Frontal cortex (tissue), 4 donors: Measurements from ENCODE around the gene CRACR2B. TPM values are rescaled to one million over a fixed set of nuclear protein-coding genes. Genes with fewer than 3 reads are reported as not detected.

Source experiments
- DNase-seq, 2 donors: peaks; one replicate each; pipeline ENCODE4 v3.0.0; 2012; ENCODE audit warnings: low spot score in 2 of 2
- FAIRE-seq: peaks from 2 replicates; lab custom pipeline; 2012; peaks lifted over from hg19 to GRCh38; lab: Jason Lieb, UNC
- total RNA-seq: library from RNA; depleted of rRNA; stranded (reverse); fragments of >200 nt; gene quantifications from one replicate; pipeline ENCODE4 v1.2.3, GENCODE V29; 2014
- donor health status: control.
- donor health status: control.
- donor health status: control.

The CRACR2B gene
- total RNA-seq, 1 donor from 2014 or later, result 0.82 TPM

DNA sequence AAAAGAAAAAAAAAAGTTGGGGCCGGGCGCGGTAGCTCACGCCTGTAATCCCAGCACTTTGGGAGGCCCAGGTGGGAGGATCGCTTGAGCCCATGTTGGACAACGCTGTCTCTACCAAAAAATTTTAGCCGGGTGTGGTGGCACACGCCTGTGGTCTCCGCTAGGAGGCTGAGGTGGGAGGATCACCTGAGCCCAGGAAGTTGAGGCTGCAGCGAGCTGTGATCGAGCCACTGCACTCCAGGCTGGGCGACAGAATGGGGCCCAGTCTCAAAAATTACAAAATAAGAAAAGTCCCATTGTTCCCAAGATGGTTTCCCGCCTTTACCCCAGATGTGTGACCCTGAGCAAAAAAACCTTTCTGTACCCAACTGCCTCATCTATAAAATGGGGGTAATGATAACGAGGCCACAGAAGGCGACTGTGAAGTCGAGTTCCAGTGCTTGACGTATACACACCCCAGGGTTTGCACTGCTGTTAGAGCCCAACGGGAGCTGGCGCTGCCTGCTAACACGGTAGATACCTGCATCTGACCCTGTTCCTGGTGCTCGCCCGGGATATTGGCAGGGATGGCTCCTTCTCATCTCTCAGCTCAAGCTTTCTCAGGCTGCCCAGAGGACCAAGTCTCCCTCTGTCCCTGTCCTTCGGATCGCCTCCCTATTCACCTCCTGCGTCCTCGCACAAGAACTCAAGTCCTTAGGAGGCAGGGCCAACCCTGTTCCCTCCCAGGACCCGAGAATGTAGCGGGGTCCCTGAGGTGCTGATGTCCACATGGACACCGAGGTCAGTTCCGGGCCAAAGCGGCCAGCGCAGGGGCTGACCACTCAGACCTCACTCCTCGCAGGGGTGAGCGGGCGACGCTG is 19.1 kb upstream of the CRACR2B start:
- FAIRE-seq (no peak), DNase-seq (no peak)

DNA sequence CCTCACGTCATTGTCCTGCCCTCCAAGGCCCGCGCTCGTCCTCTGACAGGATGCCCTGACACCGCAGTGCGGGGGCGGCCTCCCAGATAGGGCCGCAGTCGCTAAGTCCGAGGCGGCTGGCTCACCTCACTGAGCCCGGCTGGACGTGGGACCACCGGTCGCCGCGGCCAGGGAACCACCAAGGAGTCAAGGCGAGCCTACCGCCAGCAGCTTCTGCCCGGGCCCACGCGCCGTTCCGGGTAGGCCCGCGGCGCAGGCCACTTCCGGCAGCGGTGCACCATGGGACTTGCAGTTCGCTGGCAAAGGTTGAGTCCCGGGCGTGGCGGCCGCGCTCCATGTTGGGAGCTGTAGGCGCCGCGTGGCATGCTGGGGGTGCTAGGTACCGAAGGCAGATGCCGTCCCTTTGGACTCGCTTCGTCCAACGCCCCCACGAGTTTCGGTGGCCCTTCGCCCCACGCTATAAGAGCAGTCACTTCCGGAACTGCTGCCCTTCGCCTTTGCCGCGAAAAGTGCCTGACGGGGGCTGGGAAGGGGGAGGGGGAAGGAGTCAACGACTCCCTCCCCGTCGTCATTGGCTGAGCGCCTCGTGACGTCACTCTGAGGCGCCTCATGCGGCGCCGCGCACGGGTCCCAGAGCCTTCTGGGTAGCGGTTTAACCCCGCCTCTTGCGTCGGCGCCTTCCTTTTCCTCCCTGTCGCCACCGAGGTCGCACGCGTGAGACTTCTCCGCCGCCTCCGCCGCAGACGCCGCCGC is 18.3 kb upstream of the CRACR2B start, which contains the start of gene RPLP2:
Gene RPLP2 (plus strand): TSS at position 681 of the 753 bp plus-strand sequence. CDS start 268 bp downstream, outside the sequence.
- DNase-seq (peak; percentile 99), FAIRE-seq (no peak)

DNA sequence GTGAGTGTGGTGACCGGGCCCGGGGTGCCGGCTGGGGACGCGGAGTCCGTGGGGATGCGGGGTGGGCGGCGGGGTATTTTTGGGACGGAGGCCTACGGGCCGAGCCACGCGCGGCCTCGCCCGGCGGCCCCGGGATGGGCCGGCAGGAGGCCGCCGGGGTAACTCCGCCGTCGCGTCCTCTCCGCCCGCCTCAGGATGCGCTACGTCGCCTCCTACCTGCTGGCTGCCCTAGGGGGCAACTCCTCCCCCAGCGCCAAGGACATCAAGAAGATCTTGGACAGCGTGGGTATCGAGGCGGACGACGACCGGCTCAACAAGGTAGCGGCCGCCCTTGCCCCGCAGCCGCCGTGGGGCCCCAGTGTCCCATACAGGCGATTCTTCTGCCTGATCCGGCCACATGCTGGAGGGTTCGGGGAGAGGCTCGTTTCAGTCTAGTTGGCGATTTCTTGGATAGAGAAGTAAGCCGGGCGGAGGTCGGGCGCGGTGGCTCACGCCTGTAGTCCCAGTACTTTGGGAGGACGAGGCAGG is 17.6 kb upstream of the CRACR2B start:
- DNase-seq (no peak), FAIRE-seq (no peak)

DNA sequence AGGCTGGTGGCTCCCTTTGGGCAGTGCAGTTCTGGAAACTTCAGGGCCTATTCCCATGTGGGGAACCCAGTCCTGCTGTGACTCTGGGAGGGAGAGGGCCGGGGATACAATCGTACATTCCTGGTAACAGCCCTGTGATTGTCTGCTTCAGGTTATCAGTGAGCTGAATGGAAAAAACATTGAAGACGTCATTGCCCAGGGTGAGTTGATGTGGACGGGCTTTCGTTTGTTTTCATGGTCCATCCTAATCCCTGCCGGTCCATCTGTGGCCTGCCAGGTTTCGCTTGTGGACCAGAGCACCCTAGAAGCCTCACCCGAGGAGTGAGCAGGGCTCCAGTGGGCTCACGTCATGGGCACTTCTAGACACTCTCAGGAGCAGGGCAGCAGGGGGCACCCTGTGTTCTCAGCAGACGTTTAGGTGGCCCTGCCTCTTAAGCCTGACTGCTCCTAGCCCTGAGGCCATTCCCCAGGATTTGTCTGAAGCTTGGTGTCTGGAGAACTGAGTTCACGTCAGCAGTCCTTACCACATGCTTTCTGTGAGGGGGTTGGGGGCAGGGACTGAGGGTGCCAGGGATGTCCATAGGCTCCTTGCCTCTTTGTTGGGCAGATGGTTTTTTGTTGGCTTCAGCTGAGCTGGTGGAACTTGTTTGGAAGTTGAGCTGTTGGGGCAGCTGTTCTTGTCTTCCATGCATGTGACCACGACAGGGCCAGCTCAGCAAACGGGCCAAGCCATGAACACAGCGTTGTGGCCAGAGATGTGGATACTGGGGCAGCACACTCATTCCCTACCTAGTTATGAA is 16.1 kb upstream of the CRACR2B start:
- no peak for FAIRE-seq
- no peak for DNase-seq

DNA sequence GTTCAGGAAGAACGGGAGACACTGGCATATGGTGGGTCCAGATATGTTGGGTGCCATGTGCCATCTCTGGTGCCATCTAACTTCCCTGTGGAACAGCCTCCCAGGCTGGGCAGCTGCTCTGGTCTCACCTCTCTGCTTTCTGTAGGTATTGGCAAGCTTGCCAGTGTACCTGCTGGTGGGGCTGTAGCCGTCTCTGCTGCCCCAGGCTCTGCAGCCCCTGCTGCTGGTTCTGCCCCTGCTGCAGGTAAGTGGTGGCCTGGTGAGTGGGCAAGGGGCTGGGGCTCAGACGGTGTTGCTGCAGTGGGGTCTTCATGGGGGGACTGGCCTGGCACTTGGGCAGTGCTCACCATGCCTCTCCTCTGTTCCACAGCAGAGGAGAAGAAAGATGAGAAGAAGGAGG is 15.3 kb upstream of the CRACR2B start:
- FAIRE-seq, result no peak

DNA sequence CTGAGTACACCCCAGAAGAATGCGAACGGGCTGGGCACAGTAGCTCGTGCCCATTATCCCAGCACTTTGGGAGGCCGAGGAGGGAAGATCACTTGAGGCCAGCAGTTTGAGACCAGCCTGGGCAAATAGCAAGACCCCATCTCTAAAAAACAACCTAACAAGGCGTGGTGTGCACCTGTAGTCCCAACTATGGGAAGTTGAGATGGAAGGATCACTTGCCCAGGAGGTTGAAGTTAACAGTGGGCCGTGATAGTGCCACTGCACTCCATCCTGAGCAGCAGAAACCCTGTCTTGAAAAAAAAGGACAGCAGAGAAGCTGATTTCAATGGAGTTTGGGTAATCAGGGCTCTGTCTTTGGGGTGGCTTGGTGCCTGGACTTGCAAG is 14.7 kb upstream of the CRACR2B start:
- no peak for DNase-seq
- no peak for FAIRE-seq

More for the DNA sequence above, 15.3 kb upstream of the CRACR2B start:
- no peak for DNase-seq

DNA sequence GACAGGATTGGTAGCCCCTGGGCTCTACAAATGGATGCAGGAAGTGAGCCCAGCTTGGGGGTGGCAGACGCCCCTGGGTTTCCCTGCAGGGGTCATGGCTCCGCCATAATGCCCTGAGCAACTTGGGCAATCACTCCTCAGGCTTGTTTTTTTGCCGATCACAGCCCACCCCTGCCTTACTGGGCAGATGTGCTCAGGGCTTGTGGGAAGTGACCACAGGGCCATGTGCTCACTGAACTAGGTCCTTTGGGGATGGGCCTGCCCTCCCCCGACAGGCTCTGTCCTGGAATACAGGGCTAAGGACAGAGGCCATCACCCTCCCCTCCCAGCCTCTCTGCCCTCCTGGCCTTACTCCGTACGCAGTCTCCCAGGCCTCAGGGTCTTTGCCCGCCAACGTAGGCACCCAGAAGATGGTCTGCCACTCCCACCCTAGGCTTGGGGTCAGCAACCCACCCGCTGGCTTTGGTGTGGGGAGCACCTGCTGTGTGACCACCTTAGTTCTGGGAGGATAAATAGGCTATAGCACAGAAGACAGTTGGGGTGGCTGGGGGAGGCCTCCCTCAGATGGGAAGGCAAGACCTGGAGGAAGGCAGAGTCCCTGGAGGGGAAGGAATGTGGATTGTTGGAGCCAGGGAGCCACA is 14.1 kb upstream of the CRACR2B start:
- DNase-seq (no peak), FAIRE-seq (no peak)

DNA sequence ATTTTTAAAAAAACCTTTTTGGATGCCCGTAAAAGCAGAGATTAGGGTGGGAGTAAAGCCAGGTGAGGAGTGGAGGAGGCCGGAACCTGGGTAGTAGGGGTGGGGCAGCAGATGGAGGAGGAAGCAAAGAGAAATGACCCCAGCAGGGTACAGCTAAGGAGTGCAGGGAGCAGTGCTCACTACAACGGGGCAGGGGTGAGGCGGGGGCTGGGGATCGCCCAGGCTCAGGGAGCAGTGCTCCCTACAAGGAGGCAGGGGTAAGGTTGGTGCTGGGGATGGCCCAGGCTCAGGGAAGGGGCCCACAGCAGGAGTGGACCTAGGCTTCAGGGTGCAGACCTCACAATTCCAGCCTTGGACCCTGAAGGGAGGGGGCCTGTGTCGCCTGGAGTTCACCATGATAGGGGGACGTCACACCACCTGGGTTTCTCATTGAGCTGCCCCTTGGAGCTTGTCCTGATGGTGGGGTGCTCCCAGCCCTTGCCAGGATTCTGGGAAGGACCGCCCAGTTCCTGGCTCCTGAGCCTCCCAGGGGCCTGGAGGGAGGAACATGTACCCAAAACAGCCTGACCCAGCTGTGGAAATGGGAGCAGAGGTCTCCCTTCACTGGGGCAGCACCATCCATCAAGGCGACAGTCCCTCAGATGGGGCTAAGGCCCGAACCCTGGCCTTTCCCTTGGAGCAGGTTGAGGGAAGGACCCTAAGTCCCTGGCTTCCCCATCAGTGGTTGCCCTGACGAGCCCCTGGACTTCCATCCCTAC is 11.9 kb upstream of the CRACR2B start:
- no peak for DNase-seq
- FAIRE-seq, result no peak

DNA sequence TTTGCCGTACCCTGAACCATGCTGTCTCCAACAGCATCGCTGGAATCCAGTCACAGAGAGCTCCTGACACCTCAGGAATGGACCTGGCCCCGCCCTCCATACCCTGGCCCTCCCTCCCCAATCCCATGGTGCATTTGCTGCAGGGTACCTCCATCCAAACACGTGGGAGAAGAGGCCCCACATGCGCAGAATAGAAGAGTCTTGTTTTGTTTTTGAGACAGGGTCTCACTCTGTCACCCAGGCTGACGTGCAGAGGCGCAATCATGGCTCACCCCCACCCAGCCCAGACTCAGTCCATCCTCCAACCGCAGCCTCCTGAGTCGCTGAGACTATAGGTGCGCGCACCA is 11.3 kb upstream of the CRACR2B start:
- FAIRE-seq, result no peak
- DNase-seq, result no peak

DNA sequence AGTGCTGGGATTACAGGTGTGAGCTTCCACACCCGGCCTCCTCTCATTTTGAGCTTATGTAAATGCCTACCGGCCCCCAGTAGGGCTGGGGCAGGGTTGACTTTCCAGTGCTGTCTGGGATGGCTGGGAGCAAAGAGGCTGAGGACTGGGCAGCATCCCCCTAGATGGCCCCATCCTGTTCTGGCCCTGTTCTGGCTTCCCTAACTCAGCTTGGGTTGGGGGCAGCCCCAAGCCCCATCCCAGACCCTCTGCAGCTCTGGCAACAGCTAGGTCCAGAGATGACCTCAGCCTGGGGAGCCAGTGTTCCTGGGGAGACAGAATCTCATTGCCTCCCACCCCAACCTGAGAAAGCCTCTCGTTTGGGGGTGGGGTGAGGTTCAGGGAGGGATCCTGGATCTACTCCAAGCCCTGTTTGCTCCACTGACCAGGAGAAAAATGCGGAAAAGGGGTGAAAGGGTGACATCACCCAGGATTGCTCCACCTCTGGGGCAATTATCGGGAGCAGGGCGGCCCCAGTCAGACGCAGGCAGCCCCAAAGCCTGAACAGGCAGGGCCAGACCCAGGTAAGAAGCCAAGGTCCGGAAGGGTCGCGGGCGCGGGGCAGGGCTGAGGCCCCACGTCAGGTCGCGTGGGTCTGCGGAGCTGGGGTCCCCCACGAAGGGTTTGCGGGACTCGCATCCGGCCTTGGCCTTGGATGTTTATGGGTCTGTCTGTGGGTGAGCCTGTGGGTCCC is 9.2 kb upstream of the CRACR2B start, which contains the start of gene PNPLA2:
Gene PNPLA2 (plus strand): TSS at position 519 of the 733 bp plus-strand sequence. CDS start 805 bp downstream, outside the sequence.
- DNase-seq, result no peak
- FAIRE-seq, result no peak

DNA sequence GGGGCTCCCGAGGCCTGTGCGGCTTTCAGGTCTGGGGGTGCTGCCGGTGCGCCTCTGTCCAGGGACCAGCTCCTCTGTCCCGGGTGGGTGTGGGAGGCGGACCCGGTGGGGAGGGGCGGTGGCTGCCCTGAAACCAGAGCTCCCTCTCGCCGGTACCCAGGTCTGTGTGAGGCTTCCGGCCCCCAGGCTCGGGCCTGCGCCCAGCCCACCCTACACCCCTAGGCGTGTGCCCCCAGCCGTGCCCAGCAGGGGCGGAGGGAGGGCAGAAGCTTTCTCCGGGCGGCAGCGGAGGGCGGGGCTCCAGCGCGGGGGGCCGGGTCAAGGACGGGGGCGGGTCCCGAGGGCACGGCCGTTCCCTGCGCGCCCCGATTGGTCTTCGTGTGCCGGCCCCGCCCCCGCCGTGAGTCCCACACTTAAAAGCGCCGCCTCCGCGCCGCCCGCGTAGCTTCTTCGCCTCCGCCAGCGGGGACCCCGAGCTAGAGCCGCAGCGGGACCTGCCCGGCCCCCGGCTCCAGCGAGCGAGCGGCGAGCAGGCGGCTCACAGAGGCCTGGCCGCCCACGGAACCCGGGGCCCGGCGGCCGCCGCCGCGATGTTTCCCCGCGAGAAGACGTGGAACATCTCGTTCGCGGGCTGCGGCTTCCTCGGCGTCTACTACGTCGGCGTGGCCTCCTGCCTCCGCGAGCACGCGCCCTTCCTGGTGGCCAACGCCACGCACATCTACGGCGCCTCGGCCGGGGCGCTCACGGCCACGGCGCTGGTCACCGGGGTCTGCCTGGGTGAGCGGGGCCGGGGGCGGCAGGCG is 8.4 kb upstream of the CRACR2B start:
- peak; percentile 97 to 98 for DNase-seq
- no peak for FAIRE-seq

DNA sequence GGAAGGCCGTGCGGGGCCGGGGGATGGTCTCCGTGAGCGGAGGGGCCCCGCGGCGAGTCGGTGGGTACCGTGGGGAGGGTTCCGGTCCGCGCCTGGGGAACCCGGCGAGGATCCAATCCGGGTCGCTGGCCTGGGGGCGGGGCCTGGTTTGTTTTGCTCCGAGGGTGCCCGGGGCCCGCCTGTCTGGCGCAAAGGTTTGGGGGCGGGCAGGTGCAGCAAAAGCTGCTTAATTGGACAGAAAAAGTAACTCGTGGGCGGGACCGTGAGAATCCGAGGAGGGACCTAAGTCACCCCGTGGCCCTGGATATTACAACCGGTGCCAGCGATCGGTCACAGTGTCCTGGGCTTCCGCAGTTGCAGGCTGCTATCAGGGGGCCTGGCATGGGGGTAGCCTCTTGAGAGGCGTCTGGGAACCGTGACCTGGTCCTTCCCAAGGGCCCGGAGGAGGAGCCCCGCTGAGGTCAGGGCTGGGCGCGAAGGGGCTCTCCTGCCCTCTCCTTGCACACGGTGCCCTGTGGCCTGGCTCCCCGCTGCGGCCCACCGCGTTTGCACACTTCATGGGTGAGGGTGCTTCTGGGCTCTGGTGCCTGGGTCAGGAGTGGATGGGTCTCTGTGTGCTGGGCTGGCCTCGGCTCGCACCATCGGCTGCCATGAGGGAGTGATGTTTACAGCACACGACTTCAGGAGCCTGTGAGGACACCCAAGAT is 7.6 kb upstream of the CRACR2B start:
- DNase-seq (peak; percentile 71 to 77), FAIRE-seq (no peak)

DNA sequence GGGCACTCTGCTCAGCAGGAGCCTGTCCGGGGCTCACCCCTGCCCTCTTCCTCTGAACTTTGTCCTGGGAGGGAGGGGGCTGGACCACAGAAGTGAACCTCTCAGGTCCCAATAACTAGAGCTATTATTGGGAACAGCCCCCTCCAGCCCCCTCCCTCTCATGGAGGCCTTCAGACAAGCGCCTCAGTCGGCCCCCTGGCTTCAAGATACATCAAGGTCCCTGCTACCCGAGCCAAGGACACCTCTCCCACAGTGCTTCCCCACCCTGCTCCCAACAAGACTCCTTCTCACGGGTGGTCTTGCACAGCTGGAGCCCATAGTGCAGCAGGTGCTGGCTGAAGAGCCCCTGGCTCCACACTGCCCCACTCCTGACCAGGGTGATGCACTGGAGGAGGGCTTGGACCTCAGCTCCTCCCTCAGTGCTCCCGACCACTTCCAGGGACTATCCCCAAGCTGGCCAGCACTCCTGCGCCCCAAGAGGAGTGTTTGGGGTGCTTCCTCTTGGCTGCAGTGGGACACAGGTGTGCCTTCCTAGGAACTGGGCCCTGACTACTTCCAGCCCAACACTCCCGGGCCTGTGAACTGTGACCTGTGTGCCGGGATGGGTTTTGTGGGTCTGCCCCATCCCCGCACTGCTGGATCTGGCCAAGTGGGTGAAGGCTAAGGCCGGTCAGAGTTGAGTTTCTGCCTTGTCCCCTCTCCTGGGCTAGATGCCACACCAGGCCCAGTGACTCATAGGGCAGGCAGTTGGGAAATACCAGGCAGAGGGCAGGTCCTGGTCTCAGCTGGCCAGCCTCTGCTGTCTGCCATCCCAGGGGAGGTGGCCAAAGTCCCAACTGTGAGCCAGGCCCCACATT is 6.8 kb upstream of the CRACR2B start:
- FAIRE-seq, result no peak
- DNase-seq, result peak; percentile 63 to 77

DNA sequence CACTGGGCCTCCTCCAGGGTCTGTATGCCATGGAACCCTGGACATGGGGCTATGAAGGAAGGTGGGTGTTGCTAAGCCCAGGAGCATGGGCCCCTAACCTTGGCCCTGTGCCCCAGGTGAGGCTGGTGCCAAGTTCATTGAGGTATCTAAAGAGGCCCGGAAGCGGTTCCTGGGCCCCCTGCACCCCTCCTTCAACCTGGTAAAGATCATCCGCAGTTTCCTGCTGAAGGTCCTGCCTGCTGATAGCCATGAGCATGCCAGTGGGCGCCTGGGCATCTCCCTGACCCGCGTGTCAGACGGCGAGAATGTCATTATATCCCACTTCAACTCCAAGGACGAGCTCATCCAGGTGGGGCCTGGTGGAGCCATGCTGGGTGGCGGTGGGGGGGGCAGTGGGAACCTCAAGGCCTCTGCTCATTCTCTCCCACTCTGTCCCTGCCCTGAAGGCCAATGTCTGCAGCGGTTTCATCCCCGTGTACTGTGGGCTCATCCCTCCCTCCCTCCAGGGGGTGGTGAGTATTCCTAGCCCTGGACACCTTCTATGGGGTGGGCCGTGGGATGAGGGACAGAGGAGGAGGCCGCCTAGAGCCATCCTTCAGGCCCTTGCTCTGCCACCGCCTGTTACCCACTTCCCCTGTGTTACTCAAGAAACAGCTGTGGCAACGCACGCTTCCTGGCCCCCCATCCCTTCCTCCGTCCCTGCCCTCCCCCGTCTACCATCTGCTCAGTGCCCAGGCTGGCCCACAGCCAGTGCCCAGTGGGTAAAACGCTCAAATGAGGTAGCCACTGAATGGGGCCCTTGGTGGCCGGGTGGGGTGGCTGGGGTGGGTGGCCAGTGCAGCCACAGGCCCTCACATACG is 6.0 kb upstream of the CRACR2B start:
- DNase-seq, result peak; percentile 58 to 61
- FAIRE-seq, result no peak
